ENCODE data around the gene BLACAT1.
"Not testable (repeated sequence)": the region's sequence is repeated elsewhere in the genome, so short reads cannot be mapped to it uniquely, and the experiment has no call there.

The BLACAT1 gene

GRCh38 chr1:205416322-205416721 is 39.5 kb downstream of the BLACAT1 start:
- H3K9me3 ChIP-seq (ENCODE audit: control insufficient read depth in 2 of 2, low read length in 2 of 2): no peaks in the 10 kb centered on the region
- H3K36me3 ChIP-seq (ENCODE audit: control insufficient read depth in 2 of 2, insufficient read depth in 2 of 2, low read length in 2 of 2): no peaks in the 10 kb centered on the region
- H3K9ac ChIP-seq (ENCODE audit: low read depth in 1 of 2, low read length in 2 of 2): no peak overlapping the region
- no peaks in the 10 kb centered on the region for H3K4me1 ChIP-seq (ENCODE audit: control insufficient read depth in 2 of 2, insufficient read depth in 2 of 2, low read length in 2 of 2)
- no peak overlapping the region for H3K4me3 ChIP-seq (ENCODE audit: low read length in 2 of 2)
- no peak overlapping the region for H3K27ac ChIP-seq (ENCODE audit: low read depth in 2 of 2, low read length in 2 of 2)
- no peaks in the 10 kb centered on the region for H3K27me3 ChIP-seq (ENCODE audit: control insufficient read depth in 2 of 2, insufficient read depth in 2 of 2, low read length in 2 of 2)

GRCh38 chr1:205410581-205411298 is 45.1 kb downstream of the BLACAT1 start:
- Histone ChIP-seq H3K27ac (ENCODE audit: low read depth in 2 of 2, low read length in 2 of 2) (no peak overlapping the region), H3K9ac (ENCODE audit: low read depth in 1 of 2, low read length in 2 of 2) (no peak overlapping the region), H3K4me1 (ENCODE audit: control insufficient read depth in 2 of 2, insufficient read depth in 2 of 2, low read length in 2 of 2) (no peaks in the 10 kb centered on the region), H3K4me3 (ENCODE audit: low read length in 2 of 2) (no peak overlapping the region), H3K27me3 (ENCODE audit: control insufficient read depth in 2 of 2, insufficient read depth in 2 of 2, low read length in 2 of 2) (no peaks in the 10 kb centered on the region), H3K36me3 (ENCODE audit: control insufficient read depth in 2 of 2, insufficient read depth in 2 of 2, low read length in 2 of 2) (no peaks in the 10 kb centered on the region), H3K9me3 (ENCODE audit: control insufficient read depth in 2 of 2, low read length in 2 of 2) (no peaks in the 10 kb centered on the region)

- H3K4me1 ChIP-seq (ENCODE audit: control insufficient read depth in 2 of 2, insufficient read depth in 2 of 2, low read length in 2 of 2): no peaks in the 10 kb centered on the region
- no peaks in the 10 kb centered on the region for H3K9me3 ChIP-seq (ENCODE audit: control insufficient read depth in 2 of 2, low read length in 2 of 2)
- no peaks in the 10 kb centered on the region for H3K27me3 ChIP-seq (ENCODE audit: control insufficient read depth in 2 of 2, insufficient read depth in 2 of 2, low read length in 2 of 2)
- no peak overlapping the region for H3K9ac ChIP-seq (ENCODE audit: low read depth in 1 of 2, low read length in 2 of 2)
- H3K36me3 ChIP-seq (ENCODE audit: control insufficient read depth in 2 of 2, insufficient read depth in 2 of 2, low read length in 2 of 2): no peaks in the 10 kb centered on the region
- H3K4me3 ChIP-seq (ENCODE audit: low read length in 2 of 2): no peak overlapping the region
- H3K27ac ChIP-seq (ENCODE audit: low read depth in 2 of 2, low read length in 2 of 2): no peak overlapping the region
Observed at GRCh38 chr1:205407970-205408369, 47.9 kb downstream of the BLACAT1 start.

GRCh38 chr1:205406252-205406651 is 49.6 kb downstream of the BLACAT1 start:
- H3K4me3 ChIP-seq (ENCODE audit: low read length in 2 of 2); H3K9ac ChIP-seq (ENCODE audit: low read depth in 1 of 2, low read length in 2 of 2); H3K27me3 ChIP-seq (ENCODE audit: control insufficient read depth in 2 of 2, insufficient read depth in 2 of 2, low read length in 2 of 2); H3K27ac ChIP-seq (ENCODE audit: low read depth in 2 of 2, low read length in 2 of 2); H3K36me3 ChIP-seq (ENCODE audit: control insufficient read depth in 2 of 2, insufficient read depth in 2 of 2, low read length in 2 of 2); H3K4me1 ChIP-seq (ENCODE audit: control insufficient read depth in 2 of 2, insufficient read depth in 2 of 2, low read length in 2 of 2); H3K9me3 ChIP-seq (ENCODE audit: control insufficient read depth in 2 of 2, low read length in 2 of 2): not testable (repeated sequence)

Measured in mucosa of rectum (tissue), 2 donors.